Fibroblast of mammary gland (primary cell): ENCODE data around the gene PSORS1C1.
"Not testable (repeated sequence)": the region's sequence is repeated elsewhere in the genome, so short reads cannot be mapped to it uniquely, and the experiment has no call there.

Source experiments
- DNase-seq: peaks from one replicate; pipeline ENCODE4 v3.0.0-alpha.2; 2010; ENCODE audit warnings: low read depth
- H3K4me3 ChIP-seq: 2 replicates; pipeline ENCODE4 v1.5.1; 2011; ENCODE audit warnings: low read depth, mild to moderate bottlenecking, low read length, moderate library complexity; ENCODE audit not compliant: control insufficient read depth
- TF ChIP-seq, protein P1 (sequence below): conservative IDR thresholded peaks from 2 replicates; pipeline ENCODE4 v1.5.1; 2011; ENCODE audit warnings: low read depth, low read length, inconsistent platforms; ENCODE audit not compliant: control insufficient read depth, insufficient read depth

PSORS1C1 gene

DNA sequence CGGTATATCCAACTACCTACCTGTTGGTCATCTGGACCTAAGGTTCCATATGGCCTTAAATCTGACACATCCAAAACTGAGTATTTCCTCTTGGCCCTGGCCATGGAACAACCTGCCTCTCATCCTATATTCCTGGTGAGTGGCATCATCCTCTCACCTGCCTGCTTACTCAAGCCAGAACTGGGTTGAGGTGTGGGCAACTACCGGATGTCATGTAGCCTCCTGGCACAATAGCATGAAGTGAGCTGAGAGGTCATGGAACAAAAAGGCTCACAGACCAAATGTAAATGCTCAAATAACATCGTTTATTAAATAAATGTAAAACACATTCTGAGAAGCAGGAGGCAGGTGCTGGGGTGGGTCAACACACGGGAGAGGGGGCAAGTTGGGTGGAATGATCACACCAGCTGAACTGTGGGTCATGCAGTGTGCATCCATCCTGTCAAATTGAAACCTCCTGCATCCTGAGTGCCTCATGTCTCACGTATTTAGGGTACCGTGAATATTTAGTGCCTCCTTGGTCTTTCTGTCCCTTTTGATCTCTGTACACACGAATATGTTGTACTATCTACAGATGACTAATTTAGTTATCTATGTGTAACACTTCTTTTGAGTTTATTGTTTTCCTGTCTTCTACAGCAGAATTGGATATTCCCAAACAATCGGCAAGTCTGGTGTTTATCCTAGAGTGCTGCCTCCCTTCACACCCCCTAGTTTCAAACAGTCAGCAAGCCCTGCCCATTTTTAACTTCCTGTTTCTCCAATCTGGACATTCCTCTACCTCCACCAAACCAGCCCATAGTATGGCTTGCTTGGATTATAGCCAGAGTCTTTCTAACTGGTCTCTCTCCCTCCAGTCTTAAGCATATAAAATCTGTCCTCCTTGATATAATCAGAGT is 63.8 kb downstream of the PSORS1C1 start:
- no peak for DNase-seq
- TF ChIP-seq, protein P1, sequence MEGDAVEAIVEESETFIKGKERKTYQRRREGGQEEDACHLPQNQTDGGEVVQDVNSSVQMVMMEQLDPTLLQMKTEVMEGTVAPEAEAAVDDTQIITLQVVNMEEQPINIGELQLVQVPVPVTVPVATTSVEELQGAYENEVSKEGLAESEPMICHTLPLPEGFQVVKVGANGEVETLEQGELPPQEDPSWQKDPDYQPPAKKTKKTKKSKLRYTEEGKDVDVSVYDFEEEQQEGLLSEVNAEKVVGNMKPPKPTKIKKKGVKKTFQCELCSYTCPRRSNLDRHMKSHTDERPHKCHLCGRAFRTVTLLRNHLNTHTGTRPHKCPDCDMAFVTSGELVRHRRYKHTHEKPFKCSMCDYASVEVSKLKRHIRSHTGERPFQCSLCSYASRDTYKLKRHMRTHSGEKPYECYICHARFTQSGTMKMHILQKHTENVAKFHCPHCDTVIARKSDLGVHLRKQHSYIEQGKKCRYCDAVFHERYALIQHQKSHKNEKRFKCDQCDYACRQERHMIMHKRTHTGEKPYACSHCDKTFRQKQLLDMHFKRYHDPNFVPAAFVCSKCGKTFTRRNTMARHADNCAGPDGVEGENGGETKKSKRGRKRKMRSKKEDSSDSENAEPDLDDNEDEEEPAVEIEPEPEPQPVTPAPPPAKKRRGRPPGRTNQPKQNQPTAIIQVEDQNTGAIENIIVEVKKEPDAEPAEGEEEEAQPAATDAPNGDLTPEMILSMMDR: no peak

DNA sequence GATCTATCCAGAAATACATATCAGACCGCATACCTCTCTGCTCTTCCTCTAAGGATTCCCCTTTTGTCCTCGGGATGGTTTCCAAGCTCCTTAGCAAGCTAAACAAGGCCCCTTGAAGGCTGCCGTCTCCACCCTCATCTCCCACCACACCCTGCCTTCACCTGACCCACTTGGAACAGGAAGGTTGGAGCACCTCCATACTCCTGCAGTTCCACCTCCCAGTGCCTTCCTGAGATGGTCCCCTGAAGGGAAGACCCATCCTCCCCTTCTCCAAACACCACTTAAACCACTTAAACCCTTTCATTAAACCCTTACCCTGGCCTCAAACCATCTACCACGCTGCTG is 64.4 kb downstream of the PSORS1C1 start:
- no peak overlapping the region for H3K4me3 ChIP-seq
- TF ChIP-seq, protein P1: no peak
- DNase-seq: no peak

More for the DNA sequence above, 63.8 kb downstream of the PSORS1C1 start:
- H3K4me3 ChIP-seq: no peak overlapping the region

DNA sequence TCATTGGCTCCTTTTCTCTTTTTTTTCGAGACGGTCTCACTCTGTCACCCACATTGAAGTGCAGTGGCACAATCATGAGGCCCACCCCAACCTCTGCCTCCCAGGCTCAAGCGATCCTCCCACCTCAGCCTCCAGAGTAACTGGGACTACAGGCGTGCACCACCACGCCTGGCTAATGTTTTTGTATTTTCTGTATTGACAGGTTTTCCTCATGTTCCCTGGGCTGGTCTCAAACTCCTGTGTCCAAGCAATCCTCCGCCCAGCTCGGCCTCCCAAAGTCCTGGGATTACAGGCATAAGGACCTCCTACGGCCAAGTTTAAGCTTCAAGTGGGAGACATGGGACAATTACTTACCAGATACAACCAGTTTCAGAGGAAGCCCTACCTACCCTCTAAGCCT is 65.3 kb downstream of the PSORS1C1 start:
- H3K4me3 ChIP-seq: peak overlapping the region; percentile 40
- TF ChIP-seq, protein P1: no peak
- no peak for DNase-seq

DNA sequence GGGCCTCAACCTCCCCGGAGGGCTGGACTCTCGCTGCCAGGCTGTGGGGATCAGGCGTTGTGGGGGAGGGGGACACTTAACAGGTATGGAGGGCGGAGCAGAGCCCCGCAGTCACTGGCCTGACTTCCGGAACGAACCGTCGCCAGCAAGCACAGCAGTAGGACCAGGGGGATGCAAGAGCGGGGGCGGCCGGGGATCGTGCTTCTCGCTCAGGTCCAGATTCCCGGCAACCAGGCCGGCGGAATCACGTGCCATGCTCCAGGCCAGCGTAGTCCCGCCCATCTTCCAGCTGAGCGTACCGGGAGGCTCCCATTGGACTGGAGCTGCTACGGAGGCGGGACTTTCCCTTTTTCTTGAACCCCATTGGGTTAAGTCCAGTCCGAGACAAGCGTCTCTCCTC is 65.9 kb downstream of the PSORS1C1 start:
- TF ChIP-seq, protein P1: no peak
- DNase-seq: peak; percentile 81

DNA sequence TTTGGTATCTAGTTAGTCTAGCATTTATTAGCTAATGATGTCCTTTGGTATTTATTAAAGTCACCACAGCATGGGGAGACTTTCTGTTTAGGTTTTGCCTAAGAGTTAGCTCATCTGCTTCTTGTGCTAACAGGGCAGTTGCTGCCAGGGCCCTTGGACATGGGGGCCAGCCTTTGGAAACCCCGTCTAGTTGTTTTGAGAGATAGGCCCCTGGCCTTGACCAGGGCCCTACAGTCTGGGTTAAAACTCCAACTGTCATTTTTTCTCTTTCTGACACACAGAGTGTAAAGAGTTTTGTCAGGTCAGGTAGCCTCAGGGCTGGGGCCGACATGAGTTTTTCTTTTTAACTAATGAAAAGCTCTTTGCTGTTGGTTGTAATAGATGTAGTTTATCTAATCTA is 68.7 kb downstream of the PSORS1C1 start:
- DNase-seq, H3K4me3 ChIP-seq: not testable (repeated sequence)

More for the DNA sequence above, 65.9 kb downstream of the PSORS1C1 start:
- H3K4me3 ChIP-seq: peak overlapping the region; percentile 40

DNA sequence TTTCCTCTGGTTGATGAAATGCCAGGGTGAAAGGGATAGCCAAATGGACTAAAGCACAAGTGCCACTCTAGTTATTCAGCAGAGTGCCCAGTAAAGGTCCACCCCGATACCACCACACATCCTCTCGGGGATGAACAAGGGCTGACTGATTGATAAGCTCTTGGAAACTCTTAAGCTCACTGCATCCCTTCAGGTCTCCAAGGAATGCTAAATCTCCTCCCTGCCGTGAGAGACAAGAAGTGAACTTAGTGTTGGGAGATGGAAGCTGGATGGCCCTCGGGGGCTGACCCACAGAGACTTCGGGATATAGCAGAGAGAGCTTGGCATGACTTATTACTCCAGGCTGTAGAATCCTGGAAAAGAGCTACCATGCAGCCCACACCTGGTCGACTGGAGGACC is 69.3 kb downstream of the PSORS1C1 start:
- H3K4me3 ChIP-seq, DNase-seq: not testable (repeated sequence)

DNA sequence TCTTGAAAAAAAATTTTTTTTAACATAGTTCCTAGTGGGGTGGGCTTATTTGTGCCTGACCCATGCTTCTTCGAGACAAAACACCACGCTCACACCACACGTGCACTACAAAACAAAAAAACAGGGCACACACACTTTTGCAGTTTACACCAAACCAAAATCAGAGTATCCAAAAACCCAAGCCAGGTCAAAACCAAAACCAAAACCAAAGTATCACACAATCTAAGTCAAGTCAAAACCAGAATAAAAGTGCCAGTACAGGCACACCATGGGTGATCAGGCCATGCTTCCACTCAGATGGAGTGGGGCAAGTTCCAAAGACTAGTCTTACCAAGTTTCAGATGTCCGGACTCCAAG is 71.1 kb downstream of the PSORS1C1 start:
- not testable (repeated sequence) for H3K4me3 ChIP-seq, DNase-seq

DNA sequence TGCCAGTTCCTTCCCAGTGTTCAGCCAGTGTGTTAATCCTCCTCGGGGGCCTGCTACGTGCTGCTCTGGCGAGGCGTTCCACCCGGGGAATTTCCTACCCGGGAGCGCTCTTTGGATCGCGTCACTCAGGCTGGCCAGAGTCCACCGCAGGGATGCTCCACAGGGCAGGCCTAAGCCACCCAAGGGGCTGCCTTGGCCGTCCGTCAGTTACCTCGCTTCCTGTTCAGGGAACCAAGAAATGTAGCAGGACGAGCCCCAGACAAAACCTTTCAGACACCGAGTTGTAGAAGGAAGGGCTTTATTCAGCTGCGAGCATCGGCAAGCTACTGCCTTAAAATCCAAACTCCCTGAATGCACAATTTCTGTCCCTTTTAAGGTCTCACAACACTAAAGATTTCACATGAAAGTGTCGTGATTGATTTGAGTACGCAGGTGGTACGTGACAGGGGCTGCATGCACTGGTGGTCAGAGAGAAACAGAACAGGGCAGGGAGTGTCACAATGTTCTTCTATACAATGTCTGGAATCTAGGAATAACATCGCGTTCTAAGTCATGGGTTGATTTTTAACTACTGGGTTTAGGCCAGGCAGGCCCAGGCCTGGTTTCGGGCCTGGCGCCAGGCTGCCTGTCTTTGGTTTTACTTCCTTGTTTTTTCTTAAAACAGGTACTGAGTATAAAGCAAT is 71.6 kb downstream of the PSORS1C1 start:
- no peak for DNase-seq
- no peak overlapping the region for H3K4me3 ChIP-seq
- TF ChIP-seq, protein P1: no peak
